22Rv1 (cell line): ENCODE data around the gene TICAM1.

Source experiments
- H3K27ac ChIP-seq: fragments of 450-650 bp; 2 replicates; pipeline ENCODE4 v1.5.1; 2017
- CTCF ChIP-seq: fragments of 450-650 bp; IDR thresholded peaks from 2 replicates; pipeline ENCODE4 v1.5.1; 2017; ENCODE audit warnings: mild to moderate bottlenecking
- ZFX ChIP-seq: fragments of 450-650 bp; IDR thresholded peaks from 2 replicates; pipeline ENCODE4 v1.6.1; 2017; ENCODE audit warnings: antibody characterized with exemption, borderline replicate concordance

The TICAM1 gene

GRCh38 chr19:4768934-4769777, 62.4 kb downstream of the TICAM1 start:
- H3K27ac ChIP-seq: no peak overlapping the region
- TF ChIP-seq ZFX (no peak), CTCF (no peak)
